Cerebellar nuclear complex (tissue), 1 donor: Measurements from ENCODE around the gene RBP3.

Experiments
- DNase-seq, 2 experiments: peaks; one replicate each; lab custom pipeline; 2025; lab: John Stamatoyannopoulos, UW

RBP3 gene

DNA sequence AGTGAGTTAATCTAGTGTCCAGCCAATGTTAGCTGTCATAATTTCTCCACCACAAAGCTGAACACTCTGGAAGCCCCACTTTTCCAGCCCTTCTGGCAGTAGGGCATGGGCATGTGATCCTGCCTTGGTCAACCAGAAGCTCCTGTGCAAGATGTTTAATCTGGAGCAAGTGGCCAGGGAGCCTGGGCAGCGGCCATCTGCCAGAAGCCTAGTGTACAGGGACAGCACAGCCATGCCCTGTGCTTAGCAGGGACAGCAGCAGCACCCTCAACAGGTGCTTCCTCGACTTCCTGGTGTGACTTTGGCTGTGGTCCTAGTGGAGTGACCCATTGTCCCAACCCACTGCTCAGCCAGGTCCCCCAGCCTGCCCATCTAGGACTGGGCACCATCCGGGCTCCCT lies 10.3 kb downstream of the RBP3 start:
- DNase-seq, result peak in 1 of 2 experiments; percentile 32

DNA sequence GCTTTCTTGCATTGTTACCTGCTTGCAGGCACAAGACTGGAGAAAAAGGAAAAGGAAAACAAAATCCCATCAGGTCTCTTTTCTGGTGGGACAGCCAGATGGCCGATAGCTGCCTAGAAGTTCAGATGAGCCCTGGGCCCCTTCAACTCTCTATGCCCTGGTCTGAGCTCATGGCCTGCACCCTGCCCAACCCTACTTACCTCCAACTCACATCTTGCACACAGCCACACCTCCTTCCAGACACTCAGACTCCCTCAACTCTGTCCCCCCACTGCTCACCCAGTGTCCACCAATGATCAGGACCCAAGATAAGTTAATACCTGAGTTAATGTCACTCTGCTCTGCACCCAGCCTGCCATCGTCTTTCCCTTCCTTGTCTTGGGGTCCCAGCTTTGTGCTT lies 10.9 kb downstream of the RBP3 start:
- DNase-seq, result no peak

DNA sequence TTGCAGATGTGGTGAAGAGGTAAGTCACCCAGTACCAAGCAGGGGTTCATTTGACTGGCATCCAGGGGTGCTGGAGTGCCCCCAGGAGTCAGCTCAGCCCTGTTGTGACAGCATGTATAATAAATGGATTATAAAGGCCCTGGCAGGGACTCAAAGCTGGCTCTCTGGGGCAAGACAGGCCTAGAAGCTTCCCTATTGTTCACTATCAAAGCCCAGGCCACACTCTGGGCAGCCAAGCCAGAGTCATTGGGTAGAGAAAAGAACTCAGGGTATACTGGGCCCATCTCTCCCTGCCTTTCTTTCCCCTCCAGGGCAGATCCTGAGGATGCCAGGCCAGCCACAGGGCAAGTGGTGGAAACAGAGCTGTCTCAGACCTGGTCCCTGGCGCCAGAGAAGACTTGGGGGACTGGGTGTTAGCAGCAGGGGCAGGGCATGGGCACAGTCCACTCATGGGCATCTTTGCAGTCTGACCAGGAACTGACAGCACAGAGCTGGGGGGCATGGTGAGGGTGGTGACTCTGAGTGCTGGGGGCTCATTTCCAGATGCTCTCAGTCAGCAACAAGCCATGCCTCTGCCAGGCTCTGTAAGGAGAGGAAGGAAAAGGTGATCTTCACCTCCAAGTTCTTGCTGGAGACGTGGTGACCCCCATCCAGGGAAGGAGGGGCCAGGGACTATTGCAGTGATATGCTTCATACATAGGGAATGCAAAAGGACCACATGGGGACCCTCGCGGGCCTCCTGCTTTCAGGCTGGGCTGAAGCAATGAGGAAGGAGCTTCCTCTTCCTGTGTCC lies 11.7 kb downstream of the RBP3 start:
- DNase-seq, result no peak

DNA sequence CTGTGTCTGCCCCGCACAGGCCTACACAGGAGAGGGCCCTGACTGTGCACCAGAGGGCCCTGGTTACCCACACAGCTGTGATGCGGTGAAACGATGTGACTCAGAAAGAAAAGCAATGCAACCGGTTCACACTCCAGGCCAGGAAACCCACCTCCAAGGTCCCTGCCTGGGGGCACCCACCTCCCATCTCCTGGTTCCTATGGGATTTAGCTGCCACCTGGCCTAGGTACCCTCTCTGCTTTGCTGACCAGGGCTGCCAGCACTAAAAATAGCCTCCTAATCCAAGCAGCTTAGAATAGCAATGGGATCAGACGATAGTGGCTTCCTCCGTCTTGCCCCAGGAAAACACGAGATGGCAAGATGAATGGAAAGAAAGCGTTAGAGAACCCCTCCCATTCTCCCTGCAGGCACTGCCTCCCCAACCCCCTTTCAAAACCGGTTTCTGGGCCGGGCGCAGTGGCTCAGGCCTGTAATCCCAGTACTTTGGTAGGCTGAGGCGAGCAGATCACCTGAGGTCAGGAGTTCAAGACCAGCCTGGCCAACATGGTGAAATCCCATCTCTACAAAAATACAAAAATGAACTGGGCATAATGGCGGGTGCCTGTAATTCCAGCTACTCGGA lies 12.4 kb downstream of the RBP3 start:
- DNase-seq, result no peak

DNA sequence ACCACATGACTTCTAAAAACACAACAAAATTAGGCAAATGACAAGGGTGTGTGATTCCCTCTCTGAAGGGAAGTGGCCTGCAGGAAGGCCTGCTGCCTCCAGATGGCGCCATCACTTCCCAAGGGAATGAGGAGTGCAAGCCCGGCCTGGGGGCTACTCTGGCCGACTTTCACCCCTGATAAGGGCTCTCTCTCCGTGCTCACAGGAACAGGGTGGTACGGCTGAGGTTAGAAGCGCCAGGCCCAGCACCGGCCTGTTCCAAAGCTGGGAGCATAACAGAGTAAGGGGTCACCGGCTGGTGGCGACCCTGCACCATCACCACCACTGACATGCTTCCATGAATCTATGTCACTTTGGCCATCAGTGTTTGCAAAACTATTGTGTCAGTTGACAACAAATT lies 13.1 kb downstream of the RBP3 start:
- DNase-seq, result no peak

DNA sequence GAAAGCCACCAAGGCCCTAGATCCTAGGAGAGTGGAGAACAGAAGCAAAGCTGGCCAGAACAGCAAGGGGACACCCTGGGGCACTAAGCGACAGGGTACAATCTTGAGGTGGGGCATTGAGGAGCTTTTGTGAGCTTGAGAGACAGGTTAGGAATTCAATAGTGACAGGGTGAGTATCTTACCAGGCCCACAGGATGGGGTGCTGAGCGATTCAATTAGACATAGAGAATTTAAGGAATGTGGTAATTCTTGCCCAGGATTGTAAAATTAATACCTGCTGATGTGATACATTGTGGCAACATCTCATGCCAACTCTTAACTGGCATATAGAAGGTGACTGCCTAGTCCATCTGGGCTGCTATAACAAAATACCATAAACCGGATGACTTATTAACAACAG lies 14.0 kb downstream of the RBP3 start:
- no peak for DNase-seq

DNA sequence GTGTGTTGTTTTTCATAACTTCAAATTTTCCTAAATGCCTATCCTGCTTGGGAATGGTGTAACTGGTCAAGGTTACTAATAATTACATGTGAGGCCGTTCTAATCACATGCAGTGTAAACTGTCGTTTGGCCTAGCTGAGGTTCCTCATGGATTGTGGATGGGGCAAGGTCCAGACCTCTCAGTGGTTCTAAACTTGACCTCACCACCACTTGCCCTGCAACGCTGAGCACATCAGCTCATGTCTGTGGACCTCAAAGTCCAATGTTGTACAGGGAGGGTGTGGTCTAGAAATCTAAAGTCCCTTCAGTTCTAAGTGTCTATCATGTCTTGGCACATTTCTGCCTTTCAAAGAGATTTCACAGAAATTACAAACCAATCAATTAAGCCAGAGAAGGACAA lies 15.6 kb downstream of the RBP3 start:
- no peak for DNase-seq

DNA sequence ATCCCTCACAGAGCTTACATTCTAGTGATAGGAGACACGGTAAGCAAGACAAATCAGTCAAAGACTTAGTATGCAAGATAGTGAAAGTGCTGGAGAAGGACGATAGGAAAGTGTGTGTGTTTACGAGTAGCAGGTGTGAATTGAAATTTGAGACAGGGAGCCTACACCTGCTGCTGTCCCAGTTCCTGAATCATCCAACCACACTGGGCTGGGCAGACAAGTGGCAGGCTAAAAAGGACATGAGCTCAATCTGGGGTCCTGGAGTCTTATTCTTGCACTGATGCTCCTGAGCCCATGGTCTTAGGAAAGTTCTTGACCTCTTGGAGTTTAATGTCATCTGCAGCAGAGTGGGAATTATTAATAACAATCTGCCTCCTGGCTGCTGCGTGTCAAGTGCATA lies 16.2 kb downstream of the RBP3 start:
- DNase-seq, result no peak

DNA sequence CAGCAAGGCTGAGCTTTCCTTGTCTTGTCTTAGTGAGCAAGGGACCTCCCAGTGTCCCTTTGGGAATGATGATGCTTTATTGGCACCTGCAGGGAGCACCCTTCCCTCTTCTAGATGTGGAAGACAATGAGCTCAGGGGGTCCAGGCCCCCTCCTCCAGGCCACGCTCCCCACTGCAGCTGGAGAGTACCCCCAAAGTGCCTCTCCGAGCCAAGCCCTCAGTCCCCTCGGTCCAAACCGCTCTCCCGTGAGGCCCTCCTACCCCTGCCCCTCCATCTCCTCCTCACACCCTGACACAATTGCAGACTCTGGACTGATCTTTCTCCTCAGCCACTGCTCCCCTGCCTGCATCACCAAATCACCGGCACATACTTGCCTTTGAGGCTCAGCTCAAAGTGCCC lies 16.7 kb downstream of the RBP3 start:
- no peak for DNase-seq

DNA sequence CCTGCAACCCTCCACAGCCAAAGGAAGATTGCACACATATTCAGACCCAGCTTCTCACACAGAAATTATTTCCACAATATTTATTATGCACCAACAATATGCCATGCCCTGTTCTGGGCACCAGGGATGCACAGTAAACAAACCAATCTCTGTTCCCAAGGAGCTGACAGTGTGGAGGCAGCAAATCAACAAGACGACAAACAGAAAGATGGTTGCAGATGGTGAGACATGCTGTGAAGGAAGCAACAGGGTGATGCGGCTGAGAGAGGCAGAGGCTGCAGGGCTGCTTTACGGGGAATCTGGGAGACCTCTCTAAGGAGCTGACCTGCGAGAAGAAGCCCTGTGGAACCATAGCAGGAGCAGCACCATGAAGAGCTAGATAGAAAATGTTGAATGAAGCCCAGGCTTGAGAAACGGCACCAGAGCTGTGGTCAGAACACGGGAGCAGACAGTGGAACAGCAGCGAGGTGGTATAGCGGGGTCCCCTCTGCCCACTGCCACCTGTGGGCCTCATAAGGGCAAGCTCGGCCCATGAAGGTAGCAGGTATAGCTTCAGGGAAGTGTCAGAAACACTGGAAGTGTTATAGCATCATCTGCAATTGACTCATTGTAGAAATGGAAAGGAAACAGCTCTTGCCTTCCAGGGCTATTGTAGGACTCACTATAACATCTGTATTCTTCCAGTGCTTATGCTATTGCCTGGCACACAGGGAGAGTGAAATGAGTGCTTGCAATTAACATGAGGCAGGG lies 17.4 kb downstream of the RBP3 start:
- DNase-seq, result no peak

DNA sequence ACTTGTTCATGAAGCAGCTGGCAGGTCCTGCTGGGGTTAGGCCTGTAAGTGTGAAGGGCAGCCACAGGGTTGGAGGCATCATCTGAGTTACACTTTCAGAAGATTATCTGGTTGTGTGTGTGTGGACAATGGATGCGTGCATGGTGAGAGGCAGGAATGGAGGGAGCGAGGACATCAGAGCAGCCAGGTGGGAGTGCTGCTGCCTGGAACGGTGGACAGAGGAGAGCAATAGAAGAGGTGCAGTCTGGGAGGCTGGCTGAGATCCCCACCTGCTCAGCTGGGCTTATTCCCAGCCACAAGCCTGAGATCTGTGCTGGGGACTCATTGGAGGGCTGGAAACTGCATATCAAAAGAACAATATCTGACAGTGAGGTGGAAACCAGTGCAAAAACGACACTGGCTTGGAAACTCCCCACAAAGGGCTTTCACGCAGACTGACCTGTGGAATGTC lies 18.0 kb downstream of the RBP3 start:
- DNase-seq, result no peak

DNA sequence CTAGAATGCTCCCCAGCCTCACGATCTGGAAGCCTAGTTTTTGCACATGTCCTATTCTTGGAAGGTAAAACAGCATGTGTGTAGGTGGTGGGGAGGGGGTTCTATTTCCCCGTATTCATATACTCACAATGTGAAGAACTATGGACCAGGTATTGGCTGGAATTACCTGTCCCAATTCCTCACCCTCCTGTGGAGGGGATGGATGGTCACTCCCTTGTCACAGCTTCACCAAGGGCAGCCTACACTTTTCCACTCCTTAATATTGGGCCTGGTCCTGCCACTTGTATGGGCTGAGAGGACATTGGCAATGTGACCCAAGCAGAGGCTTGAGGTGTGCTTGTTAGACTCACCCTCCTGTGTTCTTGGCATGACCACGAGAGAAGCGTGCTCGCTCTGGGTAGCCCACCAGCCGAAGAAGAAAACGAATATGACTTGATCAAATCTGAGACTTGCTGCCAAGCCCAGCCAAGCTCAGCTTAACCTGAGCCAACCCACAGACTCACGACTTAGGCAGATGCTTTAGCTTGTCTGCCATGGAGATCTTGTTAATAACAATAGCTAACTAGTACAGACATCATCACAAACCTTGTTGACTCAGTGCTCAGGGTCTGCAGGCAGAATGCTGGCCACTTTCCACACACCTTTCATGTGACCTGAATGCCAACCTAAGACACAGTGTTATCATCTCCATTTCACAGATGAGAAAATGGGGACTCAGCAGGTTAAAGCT lies 18.7 kb downstream of the RBP3 start:
- no peak for DNase-seq

DNA sequence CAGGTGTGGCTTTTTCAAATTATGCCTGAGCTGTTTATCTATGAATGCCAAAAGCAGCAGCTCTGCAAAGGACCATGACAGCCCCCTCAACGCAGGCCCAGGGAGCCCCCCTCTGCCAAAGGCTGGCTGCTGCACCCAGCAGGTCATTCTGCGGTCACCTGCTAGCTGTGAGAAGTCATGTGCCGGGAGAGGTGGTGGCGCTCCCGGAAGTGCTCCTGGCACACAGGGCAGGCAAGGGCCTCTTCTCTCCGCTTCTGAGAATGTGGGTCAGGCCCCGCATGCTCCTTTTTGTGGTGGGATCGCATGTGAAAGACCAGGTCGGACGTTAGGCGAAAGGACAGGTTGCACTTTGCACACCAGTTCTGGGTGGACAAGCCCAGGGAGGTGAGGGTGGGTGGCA lies 19.5 kb downstream of the RBP3 start:
- no peak for DNase-seq

DNA sequence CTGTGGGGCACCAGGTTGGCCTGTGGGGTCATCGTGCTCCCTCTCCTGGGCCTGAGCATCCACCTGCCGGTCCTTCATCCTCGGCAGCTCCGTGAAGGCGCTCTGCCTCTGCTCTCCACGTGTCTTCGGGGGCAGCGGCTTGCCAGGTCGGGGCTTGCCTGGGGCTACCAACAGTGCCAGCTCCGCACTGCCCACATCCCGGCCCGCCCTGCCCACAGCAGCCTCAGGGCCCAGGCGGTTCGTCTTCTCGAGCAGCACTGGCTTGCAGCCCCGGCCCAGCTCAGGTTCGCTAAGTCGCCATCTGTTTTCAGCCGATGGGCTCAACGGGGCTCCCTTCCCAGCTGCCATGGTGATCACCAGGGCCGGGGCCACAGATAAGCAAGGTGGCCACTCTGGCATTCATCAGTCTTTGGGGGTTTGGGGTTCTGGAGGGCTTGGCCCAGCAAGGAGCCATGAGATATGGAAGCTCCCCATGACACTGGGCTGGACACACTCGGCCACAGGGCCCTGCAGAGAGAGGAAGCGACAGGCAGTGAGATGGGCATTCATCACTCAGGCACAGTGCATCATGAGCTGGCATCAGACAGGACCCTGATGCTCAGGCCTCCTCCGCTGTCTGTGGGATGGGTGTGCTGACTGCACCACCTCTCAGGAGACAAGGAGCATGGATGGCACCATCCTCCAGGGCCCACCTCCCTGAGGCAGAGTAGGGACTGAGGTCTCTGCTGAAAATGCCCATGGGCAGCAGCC lies 20.4 kb downstream of the RBP3 start:
- no peak for DNase-seq

DNA sequence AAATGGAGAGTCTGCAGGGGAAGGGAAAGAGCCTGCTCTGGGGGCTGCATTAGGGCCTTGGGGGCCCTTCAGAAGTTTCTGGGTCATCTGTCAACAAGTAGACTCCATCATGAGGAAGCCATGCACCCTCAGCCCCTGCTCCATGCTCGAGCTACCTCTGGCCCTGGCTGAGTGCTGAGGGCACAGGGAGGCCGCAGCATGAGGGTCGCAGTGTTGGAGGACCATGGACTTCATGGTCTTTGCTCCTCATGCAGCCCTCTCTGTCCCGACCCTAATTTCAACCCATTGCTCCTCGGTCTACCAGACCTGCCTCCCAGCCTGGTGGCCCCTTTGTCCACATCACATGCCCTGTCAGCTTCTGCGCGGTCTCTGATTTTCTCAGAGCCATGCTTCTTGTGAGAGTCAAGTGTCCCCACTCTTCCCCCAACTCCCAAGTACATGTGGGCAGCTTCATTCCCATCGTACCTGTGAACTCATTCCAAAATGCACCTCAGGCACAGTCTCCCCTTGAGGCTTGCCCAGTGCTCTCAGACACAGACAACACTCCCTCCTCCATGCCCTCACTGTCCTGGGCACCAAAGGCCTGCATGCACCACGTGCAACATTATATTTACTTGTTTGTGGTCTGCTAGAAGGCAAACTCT lies 21.2 kb downstream of the RBP3 start:
- no peak for DNase-seq

DNA sequence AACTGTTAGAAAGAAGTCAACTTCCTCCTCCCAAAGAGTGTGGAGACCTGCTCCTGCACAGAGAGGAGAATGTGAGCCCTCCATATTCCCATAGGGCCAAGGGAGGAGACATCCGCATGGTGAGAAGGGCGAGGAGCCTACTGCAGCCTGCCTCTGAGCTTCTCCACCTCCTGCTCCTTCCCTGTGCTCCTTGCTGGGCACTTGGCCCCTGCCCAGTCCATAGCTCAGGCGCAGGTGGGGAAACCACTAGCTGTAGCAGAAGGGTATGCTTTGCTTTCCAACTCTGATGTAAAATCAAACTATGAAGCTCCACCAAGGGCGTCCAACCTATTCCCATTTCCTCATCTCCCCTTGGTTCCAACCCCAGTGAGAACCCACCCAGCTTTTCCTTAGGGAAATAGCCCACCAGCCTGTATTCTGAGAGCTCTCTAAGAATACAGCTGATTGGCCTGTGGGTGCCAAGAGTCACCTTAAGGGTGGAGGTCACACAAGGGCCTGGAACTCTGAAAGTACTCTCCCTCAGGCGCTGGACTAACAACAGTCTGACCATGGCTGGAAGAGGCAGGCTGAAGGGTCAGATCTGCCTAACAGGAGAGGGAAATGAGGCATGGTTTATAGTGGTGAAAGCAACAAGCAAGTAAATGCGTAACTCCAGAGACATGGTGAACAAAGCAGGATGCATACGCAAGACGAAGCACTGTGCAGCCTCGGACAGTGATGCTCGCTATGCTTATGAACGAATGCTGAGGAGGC lies 22.0 kb downstream of the RBP3 start:
- no peak for DNase-seq

DNA sequence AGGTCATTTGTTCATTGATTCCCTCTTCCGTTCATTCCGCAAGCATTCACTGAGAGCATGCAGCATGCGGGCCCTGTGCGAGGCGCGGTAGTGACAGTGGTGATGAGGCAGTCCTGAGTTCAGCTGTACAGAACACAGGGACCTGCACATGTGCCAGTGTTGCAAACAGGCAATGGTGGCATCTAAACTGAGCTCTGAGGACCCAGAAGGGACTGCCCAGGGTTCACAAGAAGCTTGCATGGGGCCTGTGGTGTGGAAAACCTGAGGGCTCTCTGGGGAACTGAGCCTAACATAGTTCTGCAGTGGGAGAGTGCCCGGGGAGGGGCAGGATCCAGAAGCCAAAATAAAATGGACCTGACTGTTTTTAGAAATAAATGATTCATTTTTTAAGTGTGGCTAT lies 22.7 kb downstream of the RBP3 start:
- no peak for DNase-seq

DNA sequence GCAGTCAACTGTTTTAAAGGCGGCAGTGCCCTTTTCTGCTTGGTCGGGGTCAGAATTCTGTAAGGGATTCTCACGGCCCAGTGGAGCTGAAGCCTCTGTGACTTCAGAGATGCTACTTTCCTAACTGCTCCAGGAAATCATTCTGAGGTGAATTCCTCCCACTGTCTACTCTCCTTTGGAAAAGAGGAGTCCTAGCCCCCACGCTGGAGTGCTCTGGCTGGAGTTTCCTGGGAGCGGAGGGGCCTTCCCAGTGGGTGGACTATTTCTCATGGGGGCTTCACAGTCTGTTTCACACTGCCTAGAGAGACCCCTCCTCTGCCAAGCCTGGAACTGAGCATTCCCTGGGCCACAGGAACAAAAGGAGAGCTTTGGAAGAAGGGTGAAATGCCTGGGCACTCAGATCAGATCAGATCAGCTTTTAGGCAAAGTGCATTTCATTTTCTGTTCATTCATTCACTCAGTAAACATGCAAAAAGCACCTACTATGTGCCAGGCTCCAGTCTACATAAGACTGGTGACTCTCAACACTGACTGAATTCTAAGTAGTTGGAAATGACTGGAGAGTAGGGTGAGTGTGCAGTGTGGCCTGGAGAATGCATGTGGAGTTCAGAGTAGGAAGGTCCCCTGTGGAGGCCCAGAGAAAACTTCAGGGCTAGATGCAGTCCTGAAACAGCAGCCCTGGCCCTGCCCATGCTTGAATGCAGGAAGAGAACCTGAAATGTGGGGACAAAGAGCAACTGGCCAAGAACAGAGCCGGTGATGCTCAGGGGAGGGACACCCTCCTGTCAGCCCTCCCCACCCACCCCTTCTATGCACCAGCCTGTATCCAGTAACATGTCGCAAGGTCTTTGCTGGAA lies 23.7 kb downstream of the RBP3 start:
- no peak for DNase-seq

DNA sequence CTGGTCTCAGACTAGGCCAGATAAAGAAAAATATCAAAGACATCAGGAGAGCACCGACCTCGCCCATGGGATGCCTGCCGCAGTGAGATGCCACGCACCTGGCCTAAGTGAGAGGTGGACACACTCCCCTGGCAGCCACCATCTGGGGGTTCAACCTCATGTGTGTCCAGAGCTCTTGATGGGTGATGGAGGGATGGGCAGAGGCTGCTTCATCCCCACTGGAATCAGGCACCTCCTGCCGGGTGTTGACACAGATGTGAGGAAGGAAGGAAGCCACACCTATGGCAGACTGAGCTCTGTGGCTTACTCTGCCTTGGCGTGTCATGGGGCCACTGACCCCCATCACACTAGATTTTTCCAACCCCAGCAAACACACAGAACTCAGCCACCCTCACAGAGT lies 24.6 kb downstream of the RBP3 start:
- DNase-seq, result no peak
